22Rv1 (cell line): Measurements from ENCODE around the gene ATP8B3.

Experiments
- CTCF ChIP-seq: fragments of 450-650 bp; IDR thresholded peaks from 2 replicates; pipeline ENCODE4 v1.5.1; 2017; ENCODE audit warnings: mild to moderate bottlenecking
- ZFX ChIP-seq: fragments of 450-650 bp; IDR thresholded peaks from 2 replicates; pipeline ENCODE4 v1.6.1; 2017; ENCODE audit warnings: antibody characterized with exemption, borderline replicate concordance

- TF ChIP-seq CTCF (no peak), ZFX (no peak)
Measured at GRCh38 chr19:1805401-1806183, 6.5 kb downstream of the ATP8B3 start.
